ENCODE measurements around the gene VWF.

The VWF gene

GRCh38 chr12:6099316-6099715 is 25.2 kb downstream of the VWF start:
- FAIRE-seq, result no peak

- FAIRE-seq, result no peak
These were observed 27.1 kb downstream of the VWF start for GRCh38 chr12:6097411-6097810.

GRCh38 chr12:6096527-6096926 is 27.9 kb downstream of the VWF start:
- FAIRE-seq, result no peak

GRCh38 chr12:6095269-6095668 is 29.2 kb downstream of the VWF start:
- FAIRE-seq, result no peak

- FAIRE-seq, result no peak
These were observed 30.7 kb downstream of the VWF start for GRCh38 chr12:6093764-6094163.

- FAIRE-seq, result no peak
These were observed 31.4 kb downstream of the VWF start for GRCh38 chr12:6092784-6093722.

GRCh38 chr12:6091786-6092566 is 32.5 kb downstream of the VWF start:
- no peak for FAIRE-seq

- FAIRE-seq, result no peak
These were observed 33.7 kb downstream of the VWF start for GRCh38 chr12:6090803-6091202.

GRCh38 chr12:6088921-6089747 is 35.3 kb downstream of the VWF start:
- no peak for FAIRE-seq

- no peak for FAIRE-seq
These were observed 38.2 kb downstream of the VWF start for GRCh38 chr12:6086316-6086715.

GRCh38 chr12:6085841-6086240 is 38.6 kb downstream of the VWF start:
- no peak for FAIRE-seq

GRCh38 chr12:6084969-6085450 is 39.5 kb downstream of the VWF start:
- no peak for FAIRE-seq

GRCh38 chr12:6084261-6084968 is 40.1 kb downstream of the VWF start:
- no peak for FAIRE-seq

GRCh38 chr12:6083601-6084000 is 40.9 kb downstream of the VWF start:
- FAIRE-seq, result no peak

GRCh38 chr12:6082613-6083012 is 41.9 kb downstream of the VWF start:
- no peak for FAIRE-seq

GRCh38 chr12:6080149-6081045 is 44.1 kb downstream of the VWF start:
- FAIRE-seq, result no peak

GRCh38 chr12:6078398-6079096 is 45.9 kb downstream of the VWF start:
- FAIRE-seq, result no peak

- no peak for FAIRE-seq
These were observed 46.8 kb downstream of the VWF start for GRCh38 chr12:6077692-6078083.

- FAIRE-seq, result no peak
These were observed 47.4 kb downstream of the VWF start for GRCh38 chr12:6076776-6077691.

Data from islet of Langerhans (tissue), 1 donor.